A549 (cell line): ENCODE measurements around the gene IP6K3.

Experiments used
- EP300 ChIP-seq, 2 experiments: fragments of >200 bp; sonication (Bioruptor Twin); formaldehyde crosslinking; IDR thresholded peaks; 2 replicates in 1 of 2; 3 replicates in 1 of 2; pipeline ENCODE4 v1.6.1; 2016 to 2017
- MAFK ChIP-seq: fragments of 450-650 bp; IDR thresholded peaks from 2 replicates; pipeline ENCODE4 v1.6.1; 2014; ENCODE audit not compliant: partially characterized antibody
- MAZ ChIP-seq: fragments of 150-350 bp; IDR thresholded peaks from 2 replicates; pipeline ENCODE4 v1.6.1; 2014; ENCODE audit warnings: antibody characterized with exemption, low read depth, low read length, borderline replicate concordance
- NR3C1 ChIP-seq: fragments of >200 bp; sonication (Bioruptor Twin); formaldehyde crosslinking; IDR thresholded peaks from 3 replicates; pipeline ENCODE4 v1.6.1; 2017
- POLR2A ChIP-seq: IDR thresholded peaks from 2 replicates; pipeline ENCODE4 v1.6.1; 2012; ENCODE audit warnings: mild to moderate bottlenecking, low read length
- SMC3 ChIP-seq: fragments of >200 bp; sonication (Bioruptor Twin); formaldehyde crosslinking; IDR thresholded peaks from 3 replicates; pipeline ENCODE4 v1.6.1; 2018; ENCODE audit warnings: inconsistent platforms
- TF ChIP-seq, protein P1 (sequence below): fragments of 450-650 bp; IDR thresholded peaks from 2 replicates; pipeline ENCODE4 v1.6.1; 2014; ENCODE audit warnings: antibody characterized with exemption
- TF ChIP-seq, protein P2 (sequence below): fragments of >200 bp; sonication (Bioruptor Twin); formaldehyde crosslinking; IDR thresholded peaks from 3 replicates; pipeline ENCODE4 v1.5.1; 2016

DNA sequence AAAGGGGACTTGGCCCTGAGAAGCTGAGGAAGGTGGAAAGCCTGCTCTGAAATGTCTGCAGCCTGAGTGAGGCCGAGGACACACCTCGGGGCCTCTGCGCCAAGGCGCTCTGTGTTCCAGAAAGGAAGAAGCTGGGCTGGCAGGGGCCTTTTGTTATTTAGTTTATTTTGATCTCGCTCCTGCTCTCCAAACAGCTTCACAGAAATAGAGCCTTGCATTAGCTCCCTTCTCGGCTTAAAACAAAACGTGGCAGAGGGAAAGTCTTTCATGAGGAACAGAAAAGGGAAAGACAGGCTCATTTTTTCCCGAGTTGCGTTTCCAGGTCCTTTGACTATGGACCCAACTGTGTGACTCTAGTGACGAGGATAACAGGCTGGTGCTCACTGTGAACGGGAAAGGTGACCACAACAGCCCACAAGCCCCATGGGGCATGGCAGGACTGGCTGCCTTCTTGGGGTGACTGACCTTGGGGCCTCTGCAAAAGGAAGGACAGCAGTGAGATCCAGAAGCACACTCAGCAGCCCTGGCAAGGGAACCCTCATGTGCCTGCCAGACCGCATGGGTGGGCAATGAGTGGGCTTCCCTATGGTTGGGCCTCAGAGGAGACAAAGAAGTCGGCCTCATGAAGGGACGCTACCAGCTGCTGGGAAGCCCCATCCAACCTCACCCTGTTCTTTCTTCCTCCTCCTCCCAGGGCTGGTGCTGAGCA is 23.6 kb upstream of the IP6K3 start:
- TF ChIP-seq, protein P1, sequence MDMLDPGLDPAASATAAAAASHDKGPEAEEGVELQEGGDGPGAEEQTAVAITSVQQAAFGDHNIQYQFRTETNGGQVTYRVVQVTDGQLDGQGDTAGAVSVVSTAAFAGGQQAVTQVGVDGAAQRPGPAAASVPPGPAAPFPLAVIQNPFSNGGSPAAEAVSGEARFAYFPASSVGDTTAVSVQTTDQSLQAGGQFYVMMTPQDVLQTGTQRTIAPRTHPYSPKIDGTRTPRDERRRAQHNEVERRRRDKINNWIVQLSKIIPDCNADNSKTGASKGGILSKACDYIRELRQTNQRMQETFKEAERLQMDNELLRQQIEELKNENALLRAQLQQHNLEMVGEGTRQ, result no peak
- TF ChIP-seq SMC3, result no peak
- TF ChIP-seq, protein P2, sequence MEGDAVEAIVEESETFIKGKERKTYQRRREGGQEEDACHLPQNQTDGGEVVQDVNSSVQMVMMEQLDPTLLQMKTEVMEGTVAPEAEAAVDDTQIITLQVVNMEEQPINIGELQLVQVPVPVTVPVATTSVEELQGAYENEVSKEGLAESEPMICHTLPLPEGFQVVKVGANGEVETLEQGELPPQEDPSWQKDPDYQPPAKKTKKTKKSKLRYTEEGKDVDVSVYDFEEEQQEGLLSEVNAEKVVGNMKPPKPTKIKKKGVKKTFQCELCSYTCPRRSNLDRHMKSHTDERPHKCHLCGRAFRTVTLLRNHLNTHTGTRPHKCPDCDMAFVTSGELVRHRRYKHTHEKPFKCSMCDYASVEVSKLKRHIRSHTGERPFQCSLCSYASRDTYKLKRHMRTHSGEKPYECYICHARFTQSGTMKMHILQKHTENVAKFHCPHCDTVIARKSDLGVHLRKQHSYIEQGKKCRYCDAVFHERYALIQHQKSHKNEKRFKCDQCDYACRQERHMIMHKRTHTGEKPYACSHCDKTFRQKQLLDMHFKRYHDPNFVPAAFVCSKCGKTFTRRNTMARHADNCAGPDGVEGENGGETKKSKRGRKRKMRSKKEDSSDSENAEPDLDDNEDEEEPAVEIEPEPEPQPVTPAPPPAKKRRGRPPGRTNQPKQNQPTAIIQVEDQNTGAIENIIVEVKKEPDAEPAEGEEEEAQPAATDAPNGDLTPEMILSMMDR, result no peak
- TF ChIP-seq POLR2A, result no peak
- TF ChIP-seq EP300 (IDR thresholded peaks at IDR 0.05), result no peak
- TF ChIP-seq NR3C1, result no peak
- TF ChIP-seq MAFK, result no peak
- no peak for TF ChIP-seq MAZ
